Ectodermal cell (in vitro differentiated cells): ENCODE results near the gene DTX1.

Experiments
- H3K27ac ChIP-seq: 2 replicates; pipeline ENCODE4 v1.7.0; 2013; ENCODE audit warnings: mild to moderate bottlenecking, low read depth, low read length; ENCODE audit not compliant: insufficient read depth, poor library complexity, severe bottlenecking
- H3K27me3 ChIP-seq: 2 replicates; pipeline ENCODE4 v1.7.0; 2013; ENCODE audit warnings: mild to moderate bottlenecking, low read length; ENCODE audit not compliant: insufficient read depth, control insufficient read depth, poor library complexity, severe bottlenecking
- H3K36me3 ChIP-seq: one replicate; pipeline ENCODE4 v1.7.0; 2013; ENCODE audit warnings: low read length; ENCODE audit not compliant: control insufficient read depth, insufficient read depth
- H3K4me1 ChIP-seq: one replicate; pipeline ENCODE4 v1.7.0; 2013; ENCODE audit warnings: low read length; ENCODE audit not compliant: control insufficient read depth, insufficient read depth
- H3K4me3 ChIP-seq: 2 replicates; pipeline ENCODE4 v1.7.0; 2013; ENCODE audit warnings: low read depth, low read length, control low read depth; ENCODE audit not compliant: insufficient read depth
- H3K9me3 ChIP-seq: 2 replicates; pipeline ENCODE4 v1.7.0; 2013; ENCODE audit warnings: mild to moderate bottlenecking, low read length, moderate library complexity; ENCODE audit not compliant: control insufficient read depth
- WGBS, 2 experiments: methylation state at CpG; one replicate each; pipeline ENCODE4 v1.1.7; 2013; ENCODE audit warnings: missing lambda C conversion rate in 2 of 2; 5-methylcytosine and 5-hydroxymethylcytosine counted together

The DTX1 gene

GRCh38 chr12:113094738-113095137 is 38.2 kb downstream of the DTX1 start:
- Histone ChIP-seq H3K36me3 (no peaks in the 10 kb centered on the region), H3K9me3 (no peaks in the 10 kb centered on the region), H3K27ac (no peak overlapping the region), H3K27me3 (no peaks in the 10 kb centered on the region), H3K4me1 (peaks cover 13% of the 10 kb centered on the region), H3K4me3 (no peak overlapping the region)
- 93% methylated on average over 16 of the region's 16 CpGs for WGBS, 2 experiments

GRCh38 chr12:113095405-113095804 is 38.9 kb downstream of the DTX1 start:
- Histone ChIP-seq H3K36me3 (no peaks in the 10 kb centered on the region), H3K4me3 (no peak overlapping the region), H3K4me1 (peaks cover 13% of the 10 kb centered on the region), H3K9me3 (no peaks in the 10 kb centered on the region), H3K27me3 (no peaks in the 10 kb centered on the region), H3K27ac (no peak overlapping the region)
- WGBS, 2 experiments: 73 to 74% methylated on average over 6 of the region's 6 CpGs

- Histone ChIP-seq H3K36me3 (no peaks in the 10 kb centered on the region), H3K27me3 (no peaks in the 10 kb centered on the region), H3K9me3 (no peaks in the 10 kb centered on the region), H3K4me3 (no peak overlapping the region), H3K27ac (no peak overlapping the region), H3K4me1 (peaks cover 13% of the 10 kb centered on the region)
- WGBS, 2 experiments: 93 to 94% methylated on average over 30 of the region's 30 CpGs
Measured at GRCh38 chr12:113096675-113097461, 40.3 kb downstream of the DTX1 start.

GRCh38 chr12:113097716-113098440 is 41.3 kb downstream of the DTX1 start:
- 56 to 62% methylated on average over 14 of the region's 14 CpGs for whole genome bisulfite sequencing, 2 experiments

GRCh38 chr12:113098441-113099028 is 42.0 kb downstream of the DTX1 start:
- Histone ChIP-seq H3K4me3 (no peak overlapping the region), H3K36me3 (no peaks in the 10 kb centered on the region), H3K9me3 (no peaks in the 10 kb centered on the region), H3K27ac (no peak overlapping the region), H3K27me3 (peaks cover 2% of the 10 kb centered on the region), H3K4me1 (peaks cover 13% of the 10 kb centered on the region)
- 38 to 40% methylated on average over 15 of the region's 15 CpGs for WGBS, 2 experiments

More at GRCh38 chr12:113097716-113098440, 41.3 kb downstream of the DTX1 start:
- H3K9me3 ChIP-seq: no peaks in the 10 kb centered on the region
- H3K4me1 ChIP-seq: peaks cover 13% of the 10 kb centered on the region
- no peaks in the 10 kb centered on the region for H3K36me3 ChIP-seq
- no peaks in the 10 kb centered on the region for H3K27me3 ChIP-seq
- H3K27ac ChIP-seq: no peak overlapping the region
- no peak overlapping the region for H3K4me3 ChIP-seq

- Histone ChIP-seq H3K4me3 (no peak overlapping the region), H3K27ac (no peak overlapping the region), H3K9me3 (no peaks in the 10 kb centered on the region)
Measured at GRCh38 chr12:113099364-113099763, 42.8 kb downstream of the DTX1 start.

GRCh38 chr12:113099764-113100163 is 43.2 kb downstream of the DTX1 start:
- peaks cover 12% of the 10 kb centered on the region for H3K27me3 ChIP-seq
- no peaks in the 10 kb centered on the region for H3K36me3 ChIP-seq
- H3K27ac ChIP-seq: no peak overlapping the region
- H3K4me3 ChIP-seq: no peak overlapping the region
- WGBS, 2 experiments: 83 to 85% methylated on average over 12 of the region's 12 CpGs
- H3K9me3 ChIP-seq: no peaks in the 10 kb centered on the region
- peaks cover 10% of the 10 kb centered on the region for H3K4me1 ChIP-seq

More at GRCh38 chr12:113099364-113099763, 42.8 kb downstream of the DTX1 start:
- Histone ChIP-seq H3K27me3 (peaks cover 10% of the 10 kb centered on the region), H3K4me1 (peaks cover 10% of the 10 kb centered on the region), H3K36me3 (no peaks in the 10 kb centered on the region)

- Histone ChIP-seq H3K4me1 (peaks cover 10% of the 10 kb centered on the region), H3K27me3 (peaks cover 15% of the 10 kb centered on the region), H3K9me3 (no peaks in the 10 kb centered on the region), H3K27ac (no peak overlapping the region), H3K36me3 (no peaks in the 10 kb centered on the region), H3K4me3 (no peak overlapping the region)
- WGBS, 2 experiments: 87 to 89% methylated on average over 10 of the region's 10 CpGs
Measured at GRCh38 chr12:113101751-113102150, 45.2 kb downstream of the DTX1 start.

- WGBS, 2 experiments: 90 to 92% methylated on average over 4 to 5 of the region's 5 CpGs
- H3K27ac ChIP-seq: no peak overlapping the region
- H3K36me3 ChIP-seq: no peaks in the 10 kb centered on the region
- no peaks in the 10 kb centered on the region for H3K9me3 ChIP-seq
- H3K4me1 ChIP-seq: peaks cover 5% of the 10 kb centered on the region
- H3K27me3 ChIP-seq: peaks cover 15% of the 10 kb centered on the region
- no peak overlapping the region for H3K4me3 ChIP-seq
Measured at GRCh38 chr12:113102811-113103210, 46.3 kb downstream of the DTX1 start.
